HL-60 (cell line): ENCODE results near the gene TEX38.

Experiments used
- DNase-seq, 2 experiments: peaks; one replicate each; pipeline ENCODE4 v3.0.0-alpha.2; 2010 to 2020; ENCODE audit warnings: low read depth in 1 of 2, low spot score in 1 of 2
- H3K27ac ChIP-seq: fragments of 250-450 bp; sonication (Bioruptor Pico); replicated peaks from 2 replicates; pipeline ENCODE4 v1.5.1; 2020; ENCODE audit warnings: mild to moderate bottlenecking, moderate library complexity
- H3K27me3 ChIP-seq: fragments of 250-450 bp; sonication (Bioruptor Pico); 2 replicates; pipeline ENCODE4 v1.5.1; 2021; ENCODE audit warnings: mild to moderate bottlenecking, moderate library complexity; ENCODE audit not compliant: insufficient read depth, poor library complexity, severe bottlenecking
- H3K4me3 ChIP-seq: replicated peaks from 2 replicates; pipeline ENCODE4 v1.5.1; 2011; ENCODE audit warnings: mild to moderate bottlenecking, control low read depth, low read length; ENCODE audit not compliant: insufficient read depth
- GABPA ChIP-seq: IDR thresholded peaks from 2 replicates; pipeline ENCODE4 v1.6.1; 2012; ENCODE audit warnings: low read depth
- POLR2AphosphoS5 ChIP-seq: IDR thresholded peaks from 2 replicates; pipeline ENCODE4 v1.6.1; 2012; ENCODE audit warnings: low read depth
- SPI1 ChIP-seq: IDR thresholded peaks from 2 replicates; pipeline ENCODE4 v1.6.1; 2012; ENCODE audit warnings: low read depth, mild to moderate bottlenecking, borderline replicate concordance
- long read RNA-seq: library from polyadenylated mRNA; unstranded; transcript quantifications from one replicate; pipeline ENCODE4 v2.0.0, GENCODE V29; 2020
- TF ChIP-seq, protein P1 (sequence below): IDR thresholded peaks from 2 replicates; pipeline ENCODE4 v1.6.1; 2012; ENCODE audit warnings: low read depth; ENCODE audit not compliant: insufficient replicate concordance
- TF ChIP-seq, protein P2 (sequence below): IDR thresholded peaks from one replicate; pipeline ENCODE4 v1.5.1; 2011; ENCODE audit warnings: low read length, control low read depth, inconsistent platforms; ENCODE audit not compliant: insufficient read depth

Gene TEX38
- long read RNA-seq, result 0 reads

DNA sequence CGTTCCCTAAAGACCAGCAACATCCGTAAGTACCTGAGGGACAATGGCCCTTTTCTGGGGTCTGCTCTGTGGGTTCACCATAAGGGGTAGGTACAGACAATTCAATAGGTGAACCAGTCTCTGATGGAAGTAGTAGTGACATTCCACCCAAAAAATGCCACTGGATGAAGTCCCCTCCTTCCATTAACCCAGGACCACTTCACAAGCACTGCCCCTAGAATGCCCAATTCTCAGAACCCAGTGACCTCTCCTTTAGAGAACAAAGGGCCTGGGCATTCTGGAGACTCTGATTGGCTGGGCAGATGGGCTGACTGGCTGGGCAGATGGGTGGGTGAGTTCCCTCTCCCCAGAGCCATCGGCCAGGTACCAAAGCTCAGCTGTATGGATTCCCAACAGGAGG, at the start of gene TEX38:
TSS of gene TEX38 (plus strand) at position 301 of the 400 bp plus-strand sequence. CDS start at position 382, 81 bp downstream.
- Histone ChIP-seq H3K27ac (no peak within 1 kb of the TSS), H3K27me3 (no peaks in the 10 kb centered on the region), H3K4me3 (no peak within 1 kb of the TSS)
- no peak for TF ChIP-seq GABPA
- TF ChIP-seq, protein P1, sequence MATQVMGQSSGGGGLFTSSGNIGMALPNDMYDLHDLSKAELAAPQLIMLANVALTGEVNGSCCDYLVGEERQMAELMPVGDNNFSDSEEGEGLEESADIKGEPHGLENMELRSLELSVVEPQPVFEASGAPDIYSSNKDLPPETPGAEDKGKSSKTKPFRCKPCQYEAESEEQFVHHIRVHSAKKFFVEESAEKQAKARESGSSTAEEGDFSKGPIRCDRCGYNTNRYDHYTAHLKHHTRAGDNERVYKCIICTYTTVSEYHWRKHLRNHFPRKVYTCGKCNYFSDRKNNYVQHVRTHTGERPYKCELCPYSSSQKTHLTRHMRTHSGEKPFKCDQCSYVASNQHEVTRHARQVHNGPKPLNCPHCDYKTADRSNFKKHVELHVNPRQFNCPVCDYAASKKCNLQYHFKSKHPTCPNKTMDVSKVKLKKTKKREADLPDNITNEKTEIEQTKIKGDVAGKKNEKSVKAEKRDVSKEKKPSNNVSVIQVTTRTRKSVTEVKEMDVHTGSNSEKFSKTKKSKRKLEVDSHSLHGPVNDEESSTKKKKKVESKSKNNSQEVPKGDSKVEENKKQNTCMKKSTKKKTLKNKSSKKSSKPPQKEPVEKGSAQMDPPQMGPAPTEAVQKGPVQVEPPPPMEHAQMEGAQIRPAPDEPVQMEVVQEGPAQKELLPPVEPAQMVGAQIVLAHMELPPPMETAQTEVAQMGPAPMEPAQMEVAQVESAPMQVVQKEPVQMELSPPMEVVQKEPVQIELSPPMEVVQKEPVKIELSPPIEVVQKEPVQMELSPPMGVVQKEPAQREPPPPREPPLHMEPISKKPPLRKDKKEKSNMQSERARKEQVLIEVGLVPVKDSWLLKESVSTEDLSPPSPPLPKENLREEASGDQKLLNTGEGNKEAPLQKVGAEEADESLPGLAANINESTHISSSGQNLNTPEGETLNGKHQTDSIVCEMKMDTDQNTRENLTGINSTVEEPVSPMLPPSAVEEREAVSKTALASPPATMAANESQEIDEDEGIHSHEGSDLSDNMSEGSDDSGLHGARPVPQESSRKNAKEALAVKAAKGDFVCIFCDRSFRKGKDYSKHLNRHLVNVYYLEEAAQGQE, result no peak
- TF ChIP-seq SPI1, result no peak
- DNase-seq, result no peak

DNA sequence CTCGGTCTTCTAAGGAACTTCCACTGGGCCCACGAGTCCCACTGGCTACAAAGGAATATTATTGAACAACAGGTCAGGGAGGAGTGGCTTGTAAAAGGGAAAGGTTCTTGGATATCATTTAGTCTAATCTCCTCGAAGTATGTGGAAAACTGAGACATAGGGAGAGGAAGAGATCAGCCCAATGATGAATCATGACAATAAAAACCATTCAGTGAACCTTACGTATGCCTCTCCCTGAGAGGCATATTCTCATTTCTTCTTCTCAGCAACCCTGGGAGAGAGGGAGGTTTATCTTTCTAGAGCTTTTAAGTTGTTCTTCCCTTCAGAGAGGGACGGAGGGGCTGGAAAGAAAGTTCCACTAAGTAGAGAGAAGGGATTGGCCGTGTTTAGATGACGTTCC, 49.7 kb upstream of the TEX38 start:
- TF ChIP-seq, protein P2, sequence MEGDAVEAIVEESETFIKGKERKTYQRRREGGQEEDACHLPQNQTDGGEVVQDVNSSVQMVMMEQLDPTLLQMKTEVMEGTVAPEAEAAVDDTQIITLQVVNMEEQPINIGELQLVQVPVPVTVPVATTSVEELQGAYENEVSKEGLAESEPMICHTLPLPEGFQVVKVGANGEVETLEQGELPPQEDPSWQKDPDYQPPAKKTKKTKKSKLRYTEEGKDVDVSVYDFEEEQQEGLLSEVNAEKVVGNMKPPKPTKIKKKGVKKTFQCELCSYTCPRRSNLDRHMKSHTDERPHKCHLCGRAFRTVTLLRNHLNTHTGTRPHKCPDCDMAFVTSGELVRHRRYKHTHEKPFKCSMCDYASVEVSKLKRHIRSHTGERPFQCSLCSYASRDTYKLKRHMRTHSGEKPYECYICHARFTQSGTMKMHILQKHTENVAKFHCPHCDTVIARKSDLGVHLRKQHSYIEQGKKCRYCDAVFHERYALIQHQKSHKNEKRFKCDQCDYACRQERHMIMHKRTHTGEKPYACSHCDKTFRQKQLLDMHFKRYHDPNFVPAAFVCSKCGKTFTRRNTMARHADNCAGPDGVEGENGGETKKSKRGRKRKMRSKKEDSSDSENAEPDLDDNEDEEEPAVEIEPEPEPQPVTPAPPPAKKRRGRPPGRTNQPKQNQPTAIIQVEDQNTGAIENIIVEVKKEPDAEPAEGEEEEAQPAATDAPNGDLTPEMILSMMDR, result no peak
- no peak for TF ChIP-seq POLR2AphosphoS5
- no peak for TF ChIP-seq GABPA
- no peak for TF ChIP-seq SPI1
- TF ChIP-seq, protein P1, result no peak
- Histone ChIP-seq H3K27me3 (no peaks in the 10 kb centered on the region), H3K27ac (no peak overlapping the region), H3K4me3 (no peak overlapping the region)
- no peak for DNase-seq

DNA sequence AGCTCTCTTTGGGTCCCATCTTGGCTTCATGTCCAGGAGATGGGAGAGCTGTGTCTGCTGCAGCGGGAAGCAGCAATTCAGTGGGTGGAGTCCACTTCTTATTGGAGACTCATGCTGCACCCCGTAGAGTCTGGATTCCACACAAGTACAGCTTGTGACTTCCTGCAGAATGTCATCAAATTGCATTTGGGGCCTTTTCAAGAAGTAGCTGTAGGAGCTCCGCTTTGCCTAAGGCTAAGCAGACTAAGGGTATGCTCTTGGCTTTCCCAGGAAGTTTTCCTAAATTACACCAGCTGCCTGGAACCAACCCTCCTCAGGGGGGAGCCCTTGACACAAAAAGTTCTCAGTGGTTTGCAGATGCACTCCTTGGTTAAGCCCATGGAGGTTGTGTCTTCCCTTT, 49.3 kb upstream of the TEX38 start:
- DNase-seq, result peak in 1 of 2 experiments; percentile 31
- no peaks in the 10 kb centered on the region for H3K27me3 ChIP-seq
- TF ChIP-seq, protein P2, result peak; percentile 27
- TF ChIP-seq GABPA, result no peak
- H3K4me3 ChIP-seq, result no peak overlapping the region
- no peak overlapping the region for H3K27ac ChIP-seq

DNA sequence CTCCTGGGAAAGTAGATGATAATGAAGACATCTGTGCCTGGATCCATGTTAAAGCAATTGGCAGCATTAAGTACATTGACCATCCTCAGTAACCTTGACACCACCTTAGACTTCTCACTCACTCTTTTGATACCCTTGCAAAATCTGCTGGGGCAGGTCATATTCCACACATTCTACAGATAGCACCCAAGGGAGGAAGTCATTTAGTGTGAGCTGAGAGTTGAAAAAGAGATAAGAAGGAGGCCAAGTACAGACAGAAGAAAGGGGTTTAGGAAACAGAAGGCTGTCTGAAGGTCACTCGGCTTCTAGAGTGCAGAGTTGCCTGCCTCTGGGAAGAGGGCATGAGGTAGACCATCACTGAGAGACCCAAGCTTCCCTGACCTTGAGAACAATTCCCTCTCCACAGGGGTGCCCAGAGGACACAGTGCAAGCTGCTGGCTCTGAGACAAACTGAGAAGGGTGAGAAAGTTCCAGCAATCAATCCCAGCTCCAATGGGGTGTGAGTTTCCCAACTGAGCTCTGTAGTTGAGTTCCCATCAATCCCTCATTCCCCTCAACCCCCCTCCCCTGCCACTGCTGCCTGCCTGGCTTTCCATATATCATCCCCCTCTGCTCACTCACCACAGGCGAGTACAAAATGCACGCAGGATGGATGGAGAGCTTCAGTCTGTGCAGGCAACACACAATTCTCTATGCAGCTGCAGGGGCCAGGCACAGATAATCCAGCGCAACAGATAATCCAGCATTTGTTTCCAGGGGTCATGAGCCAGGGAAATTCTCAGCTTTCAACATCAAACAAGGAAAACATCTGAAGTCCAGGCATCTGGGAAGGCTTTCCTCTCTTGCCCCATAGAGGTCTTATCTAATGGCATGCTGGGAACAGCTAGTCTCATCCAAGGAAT, 47.7 kb upstream of the TEX38 start:
- H3K4me3 ChIP-seq, result no peak overlapping the region
- TF ChIP-seq, protein P1, result no peak
- TF ChIP-seq, protein P2, result no peak
- TF ChIP-seq SPI1, result no peak
- no peak for TF ChIP-seq GABPA
- TF ChIP-seq POLR2AphosphoS5, result no peak
- no peak overlapping the region for H3K27ac ChIP-seq
- DNase-seq, result no peak
- H3K27me3 ChIP-seq, result no peaks in the 10 kb centered on the region
